Activated naive CD4-positive, alpha-beta T cell treated with anti-CD3 and anti-CD28 coated beads for 36 hours (primary cell): Measurements from ENCODE around the gene PHOSPHO2. TPM values are rescaled to one million over a fixed set of nuclear protein-coding genes. Genes with fewer than 3 reads are reported as not detected.
A peak's percentile ranks its signal among the peaks of the same experiment; 100 is the strongest.

Experiments used
- CTCF ChIA-PET: fragments of 350-600 bp; sonication (Branson Sonifier 250); formaldehyde crosslinking; loops from one replicate; lab custom pipeline; 2021; ENCODE audit warnings: antibody characterized with exemption; lab: Charles Lee
- DNase-seq: peaks from one replicate; pipeline ENCODE4 v3.0.0-alpha.2; 2020
- H3K27ac Mint-ChIP-seq: one replicate; pipeline ENCODE4 v1.8.0; 2021; ENCODE audit warnings: mild to moderate bottlenecking, mixed read lengths
- H3K27me3 Mint-ChIP-seq: one replicate; pipeline ENCODE4 v1.8.0; 2021; ENCODE audit warnings: low read depth, mixed read lengths
- H3K36me3 Mint-ChIP-seq: one replicate; pipeline ENCODE4 v1.8.0; 2021; ENCODE audit warnings: low read depth, mixed read lengths
- H3K4me1 Mint-ChIP-seq: one replicate; pipeline ENCODE4 v1.8.0; 2021; ENCODE audit warnings: low read depth, mixed read lengths
- H3K4me3 Mint-ChIP-seq: one replicate; pipeline ENCODE4 v1.8.0; 2021; ENCODE audit warnings: mild to moderate bottlenecking, moderate library complexity, mixed read lengths
- H3K9me3 Mint-ChIP-seq: one replicate; pipeline ENCODE4 v1.8.0; 2021; ENCODE audit warnings: mixed read lengths
- intact Hi-C: fragments of 100-400 bp; cut with micrococcal nuclease; formaldehyde crosslinking; loops from one replicate; pipeline ENCODE4 v1.15.1; 2023
- total RNA-seq, 2 experiments: library from RNA; stranded (reverse); gene quantifications; one replicate each; pipeline ENCODE4 v1.2.3, GENCODE V29; 2021

Gene PHOSPHO2
- total RNA-seq, 2 experiments from 2014 or later, result 1.2 TPM

DNA sequence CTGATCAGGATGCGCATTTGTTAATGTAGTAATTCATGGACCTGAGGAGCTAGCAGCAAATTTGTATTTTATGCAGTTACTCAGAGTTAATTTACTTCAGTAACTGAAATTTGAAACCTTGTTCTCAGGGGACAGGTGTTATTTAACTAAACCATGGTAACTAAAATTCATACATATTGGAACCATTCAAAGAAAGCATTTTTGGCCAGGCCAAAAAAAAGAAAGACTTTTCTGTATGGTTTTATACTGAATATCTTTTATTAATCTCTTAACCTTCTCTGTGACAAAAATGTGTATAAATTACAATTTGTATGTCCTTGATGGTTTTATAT lies 35.0 kb downstream of the PHOSPHO2 start:
- H3K27me3 Mint-ChIP-seq, result peaks cover 14% of the 10 kb centered on the region
- H3K36me3 Mint-ChIP-seq, result no peaks in the 10 kb centered on the region
- CTCF ChIA-PET, result no interaction called here
- no peak overlapping the region for H3K4me3 Mint-ChIP-seq
- H3K9me3 Mint-ChIP-seq, result no peaks in the 10 kb centered on the region
- H3K27ac Mint-ChIP-seq, result no peak overlapping the region
- intact Hi-C loops, result no loop called here
- H3K4me1 Mint-ChIP-seq, result peaks cover 3% of the 10 kb centered on the region
- DNase-seq, result no peak

DNA sequence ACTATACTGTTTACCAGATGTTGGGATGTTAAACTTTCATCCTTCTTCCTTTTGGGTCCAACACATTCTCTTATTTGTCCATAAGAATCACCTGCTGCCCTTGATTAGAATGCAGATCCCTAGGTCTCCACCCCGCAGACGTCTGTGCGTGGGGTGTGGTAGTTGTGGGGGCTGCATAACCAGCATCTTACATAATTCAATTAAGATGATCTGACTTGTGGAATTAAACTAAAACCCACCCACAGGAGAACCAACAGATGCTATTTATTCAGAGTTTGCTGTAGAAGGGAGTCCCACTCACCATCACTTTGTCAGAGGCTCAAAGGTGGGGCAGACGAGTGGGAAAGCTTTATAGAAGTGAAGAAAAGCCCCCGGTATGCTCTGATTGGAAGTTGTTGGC lies 37.8 kb downstream of the PHOSPHO2 start:
- no peak for DNase-seq
- H3K27ac Mint-ChIP-seq, result no peak overlapping the region
- H3K27me3 Mint-ChIP-seq, result peaks cover 37% of the 10 kb centered on the region
- CTCF ChIA-PET, result no interaction called here
- no peak overlapping the region for H3K4me3 Mint-ChIP-seq
- intact Hi-C loops, result no loop called here
- H3K4me1 Mint-ChIP-seq, result peaks cover 5% of the 10 kb centered on the region
- no peaks in the 10 kb centered on the region for H3K36me3 Mint-ChIP-seq
- no peaks in the 10 kb centered on the region for H3K9me3 Mint-ChIP-seq

- Mint-ChIP-seq H3K27ac (no peak overlapping the region), H3K9me3 (no peaks in the 10 kb centered on the region), H3K4me1 (peaks cover 5% of the 10 kb centered on the region), H3K36me3 (no peaks in the 10 kb centered on the region), H3K4me3 (peak overlapping the region; percentile 82), H3K27me3 (peaks cover 37% of the 10 kb centered on the region)
- intact Hi-C loops, result loop anchor here (1.0 kb wide), 1 partner anchor 38 kb away; the partner anchor contains the start of genes CFAP210 and PHOSPHO2
- no peak for DNase-seq
- CTCF ChIA-PET, result no interaction called here
Observed at GRCh38 chr2:169732583-169733358, 38.5 kb downstream of the PHOSPHO2 start.

GRCh38 chr2:169734169-169734847 lies 40.0 kb downstream of the PHOSPHO2 start:
- peaks cover 7% of the 10 kb centered on the region for H3K4me1 Mint-ChIP-seq
- CTCF ChIA-PET, result no interaction called here
- DNase-seq, result peak; percentile 30
- no peaks in the 10 kb centered on the region for H3K36me3 Mint-ChIP-seq
- H3K27ac Mint-ChIP-seq, result no peak overlapping the region
- peaks cover 37% of the 10 kb centered on the region for H3K27me3 Mint-ChIP-seq
- H3K9me3 Mint-ChIP-seq, result no peaks in the 10 kb centered on the region
- peak overlapping the region; percentile 66 for H3K4me3 Mint-ChIP-seq
- intact Hi-C loops, result no loop called here

- intact Hi-C loops, result no loop called here
- CTCF ChIA-PET, result no interaction called here
- no peak for DNase-seq
- H3K27ac Mint-ChIP-seq, result no peak overlapping the region
- peaks cover 7% of the 10 kb centered on the region for H3K4me1 Mint-ChIP-seq
- no peaks in the 10 kb centered on the region for H3K36me3 Mint-ChIP-seq
- no peak overlapping the region for H3K4me3 Mint-ChIP-seq
- H3K27me3 Mint-ChIP-seq, result peaks cover 37% of the 10 kb centered on the region
- no peaks in the 10 kb centered on the region for H3K9me3 Mint-ChIP-seq
Observed at GRCh38 chr2:169735623-169736022, 41.4 kb downstream of the PHOSPHO2 start.

GRCh38 chr2:169736902-169737301 lies 42.6 kb downstream of the PHOSPHO2 start:
- Mint-ChIP-seq H3K4me3 (no peak overlapping the region), H3K9me3 (no peaks in the 10 kb centered on the region), H3K36me3 (no peaks in the 10 kb centered on the region), H3K27me3 (peaks cover 37% of the 10 kb centered on the region), H3K27ac (no peak overlapping the region), H3K4me1 (peaks cover 7% of the 10 kb centered on the region)
- intact Hi-C loops, result no loop called here
- CTCF ChIA-PET, result no interaction called here
- no peak for DNase-seq

DNA sequence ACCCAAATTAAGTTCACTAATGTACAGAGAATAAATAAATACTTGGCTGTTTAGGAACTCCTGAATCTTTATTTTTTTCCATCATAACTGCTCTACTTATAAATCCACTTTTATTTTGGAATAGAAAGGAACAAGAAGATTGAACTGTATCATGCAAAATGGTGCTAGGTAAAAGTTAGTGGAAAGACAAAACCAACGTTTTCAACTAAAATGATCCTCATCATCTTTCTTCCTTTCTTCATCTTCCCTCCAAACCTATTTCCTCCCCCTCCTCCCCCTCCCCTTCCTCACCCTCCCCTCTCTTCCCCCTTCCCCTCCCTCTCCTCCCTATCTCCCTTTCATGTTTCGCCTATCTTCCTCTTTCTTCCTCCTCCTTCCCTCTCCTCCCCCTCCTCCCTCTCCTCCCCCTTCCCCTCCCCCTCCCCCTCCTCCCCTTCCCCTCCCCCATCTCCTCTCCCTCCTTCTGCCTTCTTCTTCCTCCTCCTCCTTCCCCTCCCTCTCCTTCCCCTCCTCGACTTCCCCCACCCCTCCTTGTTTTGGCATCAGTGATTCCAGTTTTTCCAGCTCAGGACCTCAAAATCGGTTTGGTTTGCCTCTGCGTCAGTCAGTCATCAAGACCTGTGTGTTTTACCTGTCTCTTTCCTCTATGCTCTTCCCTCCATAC lies 44.4 kb downstream of the PHOSPHO2 start:
- no peak for DNase-seq
- Mint-ChIP-seq H3K4me3 (no peak overlapping the region), H3K27me3 (peaks cover 23% of the 10 kb centered on the region), H3K4me1 (peaks cover 5% of the 10 kb centered on the region), H3K36me3 (no peaks in the 10 kb centered on the region), H3K9me3 (no peaks in the 10 kb centered on the region), H3K27ac (no peak overlapping the region)
- intact Hi-C loops, result no loop called here
- CTCF ChIA-PET, result no interaction called here

DNA sequence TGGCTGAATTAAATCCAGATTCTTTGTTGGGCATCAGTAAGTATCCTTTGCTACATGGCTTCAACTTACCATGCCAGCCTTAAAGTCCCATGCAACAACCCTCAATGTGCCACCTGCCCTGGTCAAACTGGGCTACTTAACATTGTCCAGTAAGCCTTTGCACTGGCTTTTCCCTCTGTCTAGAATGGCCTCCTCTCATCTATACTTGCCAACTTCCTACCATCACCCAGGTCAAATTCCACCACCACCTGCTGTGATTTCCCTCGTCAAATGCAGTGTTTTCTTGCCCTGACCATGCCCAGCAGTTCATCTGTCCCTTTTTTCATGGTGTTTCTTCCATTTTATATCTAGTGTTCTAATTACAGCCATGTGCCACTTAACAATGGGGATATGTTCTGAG lies 45.1 kb downstream of the PHOSPHO2 start:
- CTCF ChIA-PET, result no interaction called here

GRCh38 chr2:169743549-169743948 lies 49.3 kb downstream of the PHOSPHO2 start:
- intact Hi-C loops, result no loop called here
- H3K27me3 Mint-ChIP-seq, result no peaks in the 10 kb centered on the region
- H3K9me3 Mint-ChIP-seq, result no peaks in the 10 kb centered on the region
- peaks cover 2% of the 10 kb centered on the region for H3K4me1 Mint-ChIP-seq
- CTCF ChIA-PET, result no interaction called here
- H3K4me3 Mint-ChIP-seq, result no peak overlapping the region
- no peak for DNase-seq
- peaks cover 4% of the 10 kb centered on the region for H3K36me3 Mint-ChIP-seq
- no peak overlapping the region for H3K27ac Mint-ChIP-seq

More for the DNA sequence above, 45.1 kb downstream of the PHOSPHO2 start:
- Mint-ChIP-seq H3K4me3 (no peak overlapping the region), H3K36me3 (peaks cover 4% of the 10 kb centered on the region), H3K27me3 (peaks cover 22% of the 10 kb centered on the region), H3K4me1 (peaks cover 5% of the 10 kb centered on the region), H3K27ac (no peak overlapping the region), H3K9me3 (no peaks in the 10 kb centered on the region)
- intact Hi-C loops, result no loop called here
- DNase-seq, result no peak

DNA sequence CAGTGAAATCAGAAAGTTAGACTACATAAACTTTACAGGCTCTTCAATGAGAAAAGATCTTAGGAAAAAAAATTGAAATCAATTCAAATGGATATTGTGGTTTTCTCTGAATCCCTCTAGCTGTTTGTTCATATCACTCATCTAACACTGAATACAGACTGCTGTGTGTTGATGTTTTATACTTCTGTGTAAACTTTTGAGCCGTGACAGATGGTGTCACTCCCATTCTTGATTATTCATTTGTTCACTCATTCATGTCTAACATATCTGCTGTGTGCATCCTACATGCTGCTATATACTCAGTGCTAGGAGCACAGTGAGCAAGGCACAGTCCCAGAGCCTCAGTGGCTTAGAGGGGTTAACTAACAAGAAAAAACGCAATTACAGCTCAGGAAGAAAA lies 52.0 kb downstream of the PHOSPHO2 start:
- no peak overlapping the region for H3K4me3 Mint-ChIP-seq
- CTCF ChIA-PET, result interaction anchor here (0.9 kb wide), 1 partner anchor 43 kb away, joined by 3 read pairs; no protein-coding TSS in a partner anchor
- no peaks in the 10 kb centered on the region for H3K9me3 Mint-ChIP-seq
- no peak overlapping the region for H3K27ac Mint-ChIP-seq
- H3K27me3 Mint-ChIP-seq, result no peaks in the 10 kb centered on the region
- no peak for DNase-seq
- intact Hi-C loops, result no loop called here
- peaks cover 4% of the 10 kb centered on the region for H3K36me3 Mint-ChIP-seq
- no peaks in the 10 kb centered on the region for H3K4me1 Mint-ChIP-seq

DNA sequence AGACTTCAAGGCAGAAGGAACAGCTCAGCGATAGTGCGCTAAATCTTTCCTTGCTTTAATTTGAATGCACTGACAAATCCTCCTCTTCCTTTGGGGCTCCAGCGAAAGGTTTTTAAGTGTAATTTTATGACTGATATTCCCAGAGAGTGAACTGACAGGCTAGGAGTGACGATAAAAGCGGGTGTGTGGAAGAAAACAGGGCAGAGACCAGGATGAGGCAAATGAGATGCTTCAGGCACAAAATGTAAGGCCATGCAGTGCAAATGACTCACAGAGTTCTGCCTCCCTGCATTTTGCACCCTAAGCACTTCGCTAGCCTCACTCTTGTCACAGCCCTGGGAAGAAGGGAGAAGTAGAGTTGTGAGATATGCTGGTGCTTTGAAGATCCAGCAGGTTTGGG lies 54.0 kb downstream of the PHOSPHO2 start:
- H3K9me3 Mint-ChIP-seq, result no peaks in the 10 kb centered on the region
- no peaks in the 10 kb centered on the region for H3K4me1 Mint-ChIP-seq
- no peak overlapping the region for H3K4me3 Mint-ChIP-seq
- CTCF ChIA-PET, result no interaction called here
- no peaks in the 10 kb centered on the region for H3K27me3 Mint-ChIP-seq
- intact Hi-C loops, result no loop called here
- no peak overlapping the region for H3K27ac Mint-ChIP-seq
- no peak for DNase-seq
- H3K36me3 Mint-ChIP-seq, result peaks cover 4% of the 10 kb centered on the region
